B cell (primary cell): Measurements from ENCODE around the gene NUDT9. TPM values are rescaled to one million over a fixed set of nuclear protein-coding genes. Genes with fewer than 3 reads are reported as not detected.

Experiments
- ATAC-seq: fragments of 200-7000 bp; cut with Tn5 transposase; one replicate; pipeline ENCODE4 v1.10.0; 2021; ENCODE audit warnings: low read depth, mild to moderate bottlenecking, moderate number of reproducible peaks, moderate library complexity
- CTCF ChIA-PET: fragments of 350-600 bp; sonication (Branson Sonifier 250); formaldehyde crosslinking; loops from one replicate; lab custom pipeline; 2021; ENCODE audit warnings: antibody characterized with exemption, inconsistent platforms; lab: Charles Lee
- POLR2A ChIA-PET: fragments of 350-600 bp; sonication (Branson Sonifier 250); formaldehyde crosslinking; loops from one replicate; lab custom pipeline; 2021; ENCODE audit warnings: antibody characterized with exemption; lab: Charles Lee
- DNase-seq: peaks from one replicate; pipeline ENCODE4 v3.0.0; 2013
- H2AFZ ChIP-seq: 2 replicates; pipeline ENCODE4 v1.6.1; 2012; ENCODE audit warnings: mild to moderate bottlenecking, low read depth, low read length; ENCODE audit not compliant: insufficient read depth, poor library complexity, severe bottlenecking
- H3K27ac ChIP-seq, 2 donors: 1 replicate in 1 of 2; 2 replicates in 1 of 2; pipeline ENCODE4 v1.5.1; 2012 to 2013; ENCODE audit warnings: low read length in 2 of 2, mild to moderate bottlenecking in 2 of 2, moderate library complexity in 1 of 2
- H3K27me3 ChIP-seq, 4 experiments: fragments of 200-600 bp in 1 of 4; sonication (generic) in 1 of 4; replicated peaks in 1 of 4; 1 replicate in 2 of 4; 2 replicates in 2 of 4; pipeline versions ENCODE4 v1.6.1 to v1.7.0; 2013 to 2016; ENCODE audit warnings: low read length in 3 of 4, mild to moderate bottlenecking in 2 of 4, mixed read lengths in 1 of 4, moderate library complexity in 1 of 4; ENCODE audit not compliant: insufficient read depth in 4 of 4, control insufficient read depth in 3 of 4; ENCODE audit errors: control extremely low read depth in 1 of 4
- H3K36me3 ChIP-seq, 2 experiments: replicated peaks in 1 of 2; 1 replicate in 1 of 2; 2 replicates in 1 of 2; pipeline versions ENCODE4 v1.6.1 to v1.7.1; 2013; ENCODE audit warnings: low read length in 1 of 2; ENCODE audit not compliant: insufficient read depth in 2 of 2, control insufficient read depth in 1 of 2; ENCODE audit errors: control extremely low read depth in 1 of 2, extremely low read depth in 1 of 2
- H3K4me1 ChIP-seq, 2 donors: fragments of 200-600 bp in 1 of 2; sonication (generic) in 1 of 2; 1 replicate in 1 of 2; 2 replicates in 1 of 2; pipeline versions ENCODE4 v1.5.1 to v1.6.1; 2013 to 2017; ENCODE audit warnings: low read length in 2 of 2; ENCODE audit not compliant: control insufficient read depth in 2 of 2, insufficient read depth in 2 of 2
- H3K4me2 ChIP-seq: replicated peaks from 2 replicates; pipeline ENCODE3; 2012; ENCODE audit warnings: mild to moderate bottlenecking, low read depth, low read length; ENCODE audit not compliant: poor library complexity, severe bottlenecking
- H3K4me3 ChIP-seq, 5 experiments: fragments of 200-600 bp in 1 of 5; sonication (generic) in 1 of 5; 1 replicate in 3 of 5; 2 replicates in 2 of 5; pipeline versions ENCODE4 v1.5.1 to v1.7.0; 2011 to 2016; ENCODE audit warnings: low read length in 4 of 5, mild to moderate bottlenecking in 4 of 5, low read depth in 2 of 5, control low read depth in 1 of 5, moderate library complexity in 1 of 5; ENCODE audit not compliant: insufficient read depth in 1 of 5; ENCODE audit errors: control extremely low read depth in 1 of 5, extremely low read depth in 1 of 5
- H3K79me2 ChIP-seq: fragments of 200-600 bp; sonication (generic); one replicate; pipeline ENCODE4 v1.6.0; 2016; ENCODE audit warnings: low read length; ENCODE audit not compliant: control insufficient read depth, insufficient read depth
- H3K9ac ChIP-seq: fragments of 200-600 bp; sonication (generic); 2 replicates; pipeline ENCODE4 v1.6.1; 2017; ENCODE audit warnings: mild to moderate bottlenecking, low read length, moderate library complexity
- H3K9me3 ChIP-seq, 3 donors: one replicate each; pipeline versions ENCODE4 v1.6.1 to v1.7.1; 2013; ENCODE audit warnings: low read length in 2 of 3; ENCODE audit not compliant: control insufficient read depth in 2 of 3, insufficient read depth in 1 of 3; ENCODE audit errors: control extremely low read depth in 1 of 3
- H4K20me1 ChIP-seq: 2 replicates; pipeline ENCODE4 v1.6.0; 2012; ENCODE audit warnings: mild to moderate bottlenecking, low read length; ENCODE audit not compliant: insufficient read depth, control insufficient read depth, poor library complexity, severe bottlenecking
- H3K27ac Mint-ChIP-seq: one replicate; pipeline ENCODE4 v1.8.0; 2021; ENCODE audit warnings: mixed read lengths
- H3K27me3 Mint-ChIP-seq: one replicate; pipeline ENCODE4 v1.8.0; 2021; ENCODE audit warnings: mixed read lengths
- H3K4me1 Mint-ChIP-seq: one replicate; pipeline ENCODE4 v1.8.0; 2021; ENCODE audit warnings: mixed read lengths
- H3K4me3 Mint-ChIP-seq: one replicate; pipeline ENCODE4 v1.8.0; 2021; ENCODE audit warnings: mixed read lengths
- H3K9me3 Mint-ChIP-seq: one replicate; pipeline ENCODE4 v1.8.0; 2022; ENCODE audit warnings: mixed read lengths; ENCODE audit not compliant: insufficient read depth
- CTCF ChIP-seq: fragments of 200-600 bp; IDR thresholded peaks from one replicate; pipeline ENCODE4 v1.8.0; 2022; ENCODE audit warnings: antibody characterized with exemption, mild to moderate bottlenecking
- EZH2 ChIP-seq: IDR thresholded peaks from 2 replicates; pipeline ENCODE4 v1.6.1; 2012; ENCODE audit warnings: borderline replicate concordance, low read depth, mild to moderate bottlenecking, moderate library complexity, low read length; ENCODE audit not compliant: insufficient read depth, poor library complexity, severe bottlenecking
- WGBS: methylation state at CpG from one replicate; pipeline ENCODE4 v1.1.5; 2013; ENCODE audit warnings: missing lambda C conversion rate; ENCODE audit not compliant: insufficient coverage; 5-methylcytosine and 5-hydroxymethylcytosine counted together
- intact Hi-C: fragments of 100-400 bp; cut with micrococcal nuclease; formaldehyde crosslinking; loops from one replicate; pipeline ENCODE4 v1.10.0; 2022
- polyA minus RNA-seq: library from RNA; depleted of rRNA, polyadenylated mRNA; stranded (reverse); fragments of >200 nt; gene quantifications from 2 replicates; pipeline ENCODE4 v1.2.3, GENCODE V29; 2012
- polyA plus RNA-seq: library from polyadenylated mRNA; depleted of rRNA; stranded (reverse); fragments of >200 nt; gene quantifications from 2 replicates; pipeline ENCODE4 v1.2.3, GENCODE V29; 2012
- total RNA-seq, 2 donors: library from RNA; stranded (reverse); fragments of 120-200 nt in 1 of 2; gene quantifications; 1 replicate in 1 of 2; 2 replicates in 1 of 2; pipeline versions ENCODE4 v1.2.3 to v1.2.4, GENCODE V29; 2013 to 2022

NUDT9 gene
- total RNA-seq (17.5 and 21.5 TPM in 2 replicates), polyA plus RNA-seq (10.0 and 14.4 TPM in 2 replicates), polyA minus RNA-seq (12.2 TPM in 2 replicates)
- total RNA-seq (2013): 11.1 TPM

GRCh38 chr4:87422104-87423052, at the start of gene NUDT9:
Gene NUDT9 (plus strand): TSS chr4:87422573. CDS start chr4:87422906, 333 bp downstream.
- peak within 1 kb of the TSS; percentile 100 for H3K4me3 Mint-ChIP-seq
- no peaks in the 10 kb centered on the region for H3K27me3 Mint-ChIP-seq
- ChIA-PET POLR2A (interaction anchor here (1.1 to 1.8 kb wide), 3 partner anchors 31 to 416 kb away, joined by 3 to 25 read pairs (median 3); partner anchors contain the start of gene HSD17B11), CTCF (interaction anchor here (0.9 to 4.0 kb wide), 9 partner anchors 17 to 500 kb away, joined by 3 to 28 read pairs (median 3); partner anchors contain the start of gene HSD17B11)
- Histone ChIP-seq H4K20me1 (no peaks in the 10 kb centered on the region), H2AFZ (peak within 1 kb of the TSS; percentile 97), H3K27me3 (no peaks in the 10 kb centered on the region), H3K36me3 (no peaks in the 10 kb centered on the region), H3K4me3 (peak within 1 kb of the TSS; percentile 86 to 97 (median 89)), H3K9ac (peak within 1 kb of the TSS; percentile 88), H3K79me2 (peaks cover 60% of the 10 kb centered on the region), H3K27ac (peak within 1 kb of the TSS; percentile 80 to 92), H3K4me1 (peaks cover 16 to 26% of the 10 kb centered on the region in 2 donors), H3K9me3 (no peaks in the 10 kb centered on the region), H3K4me2 (peak within 1 kb of the TSS; percentile 82)
- H3K27ac Mint-ChIP-seq: peak within 1 kb of the TSS; percentile 100
- no peaks in the 10 kb centered on the region for H3K9me3 Mint-ChIP-seq
- intact Hi-C loops: loop anchor here (1.0 to 5.0 kb wide), 5 partner anchors 31 to 1170 kb away; partner anchors contain the start of genes AFF1, HERC3, HSD17B11 and KLHL8
- DNase-seq (peak; percentile 93), ATAC-seq (peak; percentile 85)
- H3K4me1 Mint-ChIP-seq: peaks cover 40% of the 10 kb centered on the region
- under 1% methylated on average over 50 of the region's 58 CpGs for whole genome bisulfite sequencing
- no peak for TF ChIP-seq EZH2

- Histone ChIP-seq H3K36me3 (peaks cover 16 to 37% of the 10 kb centered on the region in 2 experiments), H3K9ac (no peak overlapping the region), H3K79me2 (peaks cover 14% of the 10 kb centered on the region), H3K4me3 (no peak overlapping the region), H3K9me3 (no peaks in the 10 kb centered on the region), H4K20me1 (no peaks in the 10 kb centered on the region), H3K4me2 (no peak overlapping the region), H3K27me3 (no peaks in the 10 kb centered on the region), H3K4me1 (no peaks in the 10 kb centered on the region), H2AFZ (no peak overlapping the region), H3K27ac (no peak overlapping the region)
- Mint-ChIP-seq H3K4me1 (peaks cover 6% of the 10 kb centered on the region), H3K27me3 (no peaks in the 10 kb centered on the region), H3K4me3 (no peak overlapping the region), H3K9me3 (no peaks in the 10 kb centered on the region), H3K27ac (no peak overlapping the region)
- peak; percentile 51 for ATAC-seq
- DNase-seq: peak; percentile 60
- ChIA-PET POLR2A (interaction anchor here (0.6 to 0.9 kb wide), 2 partner anchors 15 to 47 kb away, joined by 3 to 5 read pairs; partner anchors contain the start of genes HSD17B11 and NUDT9), CTCF (interaction anchor here (0.6 to 15.1 kb wide), 29 partner anchors 10 to 1157 kb away, joined by 3 to 269 read pairs (median 4); partner anchors contain the start of genes HSD17B11 and NUDT9)
- peak; percentile 82 for TF ChIP-seq CTCF
- TF ChIP-seq EZH2: no peak
- intact Hi-C loops: loop anchor here (1.0 kb wide), 1 partner anchor 89 kb away; no protein-coding TSS in a partner anchor
- WGBS: no CpG with 5 or more reads among the region's 4 CpGs
Observed at GRCh38 chr4:87375719-87376291, 46.6 kb upstream of the NUDT9 start.
